Ishikawa (cell line): ENCODE results near the gene CEBPE.

Experiments used
- CEBPB ChIP-seq: IDR thresholded peaks from 2 replicates; pipeline ENCODE4 v1.6.1; 2012
- CREB1 ChIP-seq: IDR thresholded peaks from 2 replicates; pipeline ENCODE4 v1.6.1; 2012; ENCODE audit warnings: low read depth
- EGR1 ChIP-seq: IDR thresholded peaks from 2 replicates; pipeline ENCODE4 v1.6.1; 2012
- EP300 ChIP-seq: IDR thresholded peaks from 2 replicates; pipeline ENCODE4 v1.6.1; 2012; ENCODE audit warnings: borderline replicate concordance
- FOXM1 ChIP-seq: IDR thresholded peaks from 2 replicates; pipeline ENCODE4 v1.6.1; 2012; ENCODE audit warnings: low read depth, borderline replicate concordance
- NFIC ChIP-seq: IDR thresholded peaks from 2 replicates; pipeline ENCODE4 v1.6.1; 2012
- RAD21 ChIP-seq: IDR thresholded peaks from 2 replicates; pipeline ENCODE4 v1.6.1; 2012; ENCODE audit warnings: low read depth
- TAF1 ChIP-seq: IDR thresholded peaks from 2 replicates; pipeline ENCODE4 v1.6.1; 2012; ENCODE audit warnings: low read depth, mild to moderate bottlenecking
- TCF12 ChIP-seq: IDR thresholded peaks from 2 replicates; pipeline ENCODE4 v1.6.1; 2012; ENCODE audit warnings: low read depth
- TEAD4 ChIP-seq: IDR thresholded peaks from 2 replicates; pipeline ENCODE4 v1.6.1; 2012
- YY1 ChIP-seq: IDR thresholded peaks from 2 replicates; pipeline ENCODE4 v1.6.1; 2012; ENCODE audit warnings: low read depth
- ZBTB7A ChIP-seq: IDR thresholded peaks from 2 replicates; pipeline ENCODE4 v1.6.1; 2012; ENCODE audit warnings: low read depth
- TF ChIP-seq, protein P1 (sequence below): IDR thresholded peaks from 2 replicates; pipeline ENCODE4 v1.6.1; 2012
- TF ChIP-seq, protein P2 (sequence below): IDR thresholded peaks from 2 replicates; pipeline ENCODE4 v1.6.1; 2012
- TF ChIP-seq, protein P3 (sequence below): IDR thresholded peaks from 2 replicates; pipeline ENCODE4 v1.6.1; 2012; ENCODE audit warnings: low read depth, mild to moderate bottlenecking

Gene CEBPE

DNA sequence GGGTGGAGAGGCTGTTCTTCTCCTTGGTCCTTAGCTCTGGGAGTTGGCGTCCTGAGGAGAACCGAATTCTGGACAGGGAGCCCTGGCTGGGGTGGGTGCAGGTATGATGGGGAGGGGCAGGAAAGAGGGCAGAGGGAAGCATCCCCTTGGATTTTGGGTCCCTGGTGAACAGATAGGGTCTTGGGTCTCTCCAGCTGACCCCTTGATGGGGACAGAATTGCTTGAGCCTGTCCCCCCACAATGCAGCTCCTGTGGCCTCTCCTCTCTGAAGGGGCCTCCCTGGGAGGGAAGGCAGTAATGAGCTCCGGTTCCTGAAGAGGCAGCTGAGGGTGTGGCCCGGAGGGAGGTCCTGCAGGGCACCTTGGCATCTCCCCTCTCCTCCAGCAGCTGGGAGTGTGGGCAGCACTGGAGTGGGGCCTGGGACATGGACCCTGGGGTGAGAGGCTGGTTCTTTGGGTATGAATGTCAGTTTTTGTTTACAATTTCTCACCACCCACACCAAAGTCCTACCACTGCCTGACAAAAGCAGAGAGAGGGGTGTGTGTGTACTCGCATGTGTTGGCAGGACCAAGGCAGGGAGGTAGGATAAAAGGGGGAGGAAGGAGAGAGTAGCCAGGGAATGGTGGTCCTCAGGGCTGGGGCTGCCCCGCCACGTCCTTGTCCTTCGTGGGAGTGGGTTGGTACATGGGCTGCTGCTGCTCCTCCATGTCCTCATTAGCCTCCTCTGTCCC, 7.7 kb upstream of the CEBPE start:
- no peak for TF ChIP-seq NFIC
- TF ChIP-seq FOXM1: no peak
- TF ChIP-seq TAF1: no peak
- TF ChIP-seq, protein P1, sequence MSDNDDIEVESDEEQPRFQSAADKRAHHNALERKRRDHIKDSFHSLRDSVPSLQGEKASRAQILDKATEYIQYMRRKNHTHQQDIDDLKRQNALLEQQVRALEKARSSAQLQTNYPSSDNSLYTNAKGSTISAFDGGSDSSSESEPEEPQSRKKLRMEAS: no peak
- TF ChIP-seq, protein P2, sequence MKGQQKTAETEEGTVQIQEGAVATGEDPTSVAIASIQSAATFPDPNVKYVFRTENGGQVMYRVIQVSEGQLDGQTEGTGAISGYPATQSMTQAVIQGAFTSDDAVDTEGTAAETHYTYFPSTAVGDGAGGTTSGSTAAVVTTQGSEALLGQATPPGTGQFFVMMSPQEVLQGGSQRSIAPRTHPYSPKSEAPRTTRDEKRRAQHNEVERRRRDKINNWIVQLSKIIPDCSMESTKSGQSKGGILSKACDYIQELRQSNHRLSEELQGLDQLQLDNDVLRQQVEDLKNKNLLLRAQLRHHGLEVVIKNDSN: no peak

DNA sequence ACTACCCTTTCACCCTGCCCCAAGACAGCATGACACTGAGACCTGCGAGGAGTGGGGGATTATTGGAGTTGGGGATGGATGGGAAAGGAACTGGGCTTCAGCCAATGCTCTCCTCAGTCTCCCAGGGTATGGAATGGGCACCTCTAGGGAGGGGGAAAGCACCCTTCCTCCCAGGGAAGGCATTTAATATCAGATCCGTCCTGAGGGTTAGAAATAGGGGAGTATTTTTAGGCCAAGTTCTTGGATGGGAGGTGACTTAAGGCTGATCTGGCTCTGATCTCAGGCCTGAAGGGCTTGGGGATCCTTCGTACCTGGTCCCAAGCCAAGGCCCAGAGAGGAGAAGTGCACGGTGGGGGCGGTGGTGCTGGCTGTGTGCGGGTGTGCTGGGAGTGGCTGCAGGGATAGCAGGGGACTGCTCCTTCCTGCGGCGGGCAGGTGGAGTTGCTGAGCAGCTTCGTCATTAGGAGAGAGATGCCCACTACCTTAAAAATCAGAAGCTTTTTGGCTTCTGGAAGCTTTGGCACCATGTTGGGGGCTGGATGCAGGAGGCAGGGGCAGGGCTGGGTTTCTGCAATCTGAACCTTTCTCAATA, 7.0 kb upstream of the CEBPE start:
- no peak for TF ChIP-seq CEBPB
- TF ChIP-seq, protein P3, sequence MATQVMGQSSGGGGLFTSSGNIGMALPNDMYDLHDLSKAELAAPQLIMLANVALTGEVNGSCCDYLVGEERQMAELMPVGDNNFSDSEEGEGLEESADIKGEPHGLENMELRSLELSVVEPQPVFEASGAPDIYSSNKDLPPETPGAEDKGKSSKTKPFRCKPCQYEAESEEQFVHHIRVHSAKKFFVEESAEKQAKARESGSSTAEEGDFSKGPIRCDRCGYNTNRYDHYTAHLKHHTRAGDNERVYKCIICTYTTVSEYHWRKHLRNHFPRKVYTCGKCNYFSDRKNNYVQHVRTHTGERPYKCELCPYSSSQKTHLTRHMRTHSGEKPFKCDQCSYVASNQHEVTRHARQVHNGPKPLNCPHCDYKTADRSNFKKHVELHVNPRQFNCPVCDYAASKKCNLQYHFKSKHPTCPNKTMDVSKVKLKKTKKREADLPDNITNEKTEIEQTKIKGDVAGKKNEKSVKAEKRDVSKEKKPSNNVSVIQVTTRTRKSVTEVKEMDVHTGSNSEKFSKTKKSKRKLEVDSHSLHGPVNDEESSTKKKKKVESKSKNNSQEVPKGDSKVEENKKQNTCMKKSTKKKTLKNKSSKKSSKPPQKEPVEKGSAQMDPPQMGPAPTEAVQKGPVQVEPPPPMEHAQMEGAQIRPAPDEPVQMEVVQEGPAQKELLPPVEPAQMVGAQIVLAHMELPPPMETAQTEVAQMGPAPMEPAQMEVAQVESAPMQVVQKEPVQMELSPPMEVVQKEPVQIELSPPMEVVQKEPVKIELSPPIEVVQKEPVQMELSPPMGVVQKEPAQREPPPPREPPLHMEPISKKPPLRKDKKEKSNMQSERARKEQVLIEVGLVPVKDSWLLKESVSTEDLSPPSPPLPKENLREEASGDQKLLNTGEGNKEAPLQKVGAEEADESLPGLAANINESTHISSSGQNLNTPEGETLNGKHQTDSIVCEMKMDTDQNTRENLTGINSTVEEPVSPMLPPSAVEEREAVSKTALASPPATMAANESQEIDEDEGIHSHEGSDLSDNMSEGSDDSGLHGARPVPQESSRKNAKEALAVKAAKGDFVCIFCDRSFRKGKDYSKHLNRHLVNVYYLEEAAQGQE: no peak

DNA sequence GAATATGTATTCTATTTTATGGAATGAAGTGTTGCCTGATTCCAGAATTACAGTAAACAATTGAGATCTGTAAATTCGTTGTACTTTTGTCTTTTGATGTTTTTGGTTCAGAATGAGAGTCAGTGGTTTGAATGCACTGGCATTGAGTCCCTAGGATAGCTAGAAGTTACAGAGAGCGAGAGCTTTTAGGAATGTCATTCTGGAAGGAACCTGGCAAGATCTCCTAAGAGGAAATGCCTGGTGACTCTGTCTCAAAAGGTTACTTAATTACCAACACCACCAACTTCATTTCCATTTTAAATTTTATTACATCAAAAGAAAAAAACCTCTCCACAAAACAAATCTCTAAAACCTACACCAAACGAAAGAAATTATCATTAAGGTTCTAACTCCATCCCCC, 6.0 kb upstream of the CEBPE start:
- TF ChIP-seq YY1: no peak
- TF ChIP-seq, protein P3: no peak
- TF ChIP-seq CEBPB: no peak
- TF ChIP-seq EGR1: no peak
- TF ChIP-seq FOXM1: no peak
- TF ChIP-seq, protein P1: no peak
- no peak for TF ChIP-seq EP300
- no peak for TF ChIP-seq RAD21
- no peak for TF ChIP-seq CREB1
- TF ChIP-seq TAF1: no peak
- no peak for TF ChIP-seq NFIC
- TF ChIP-seq, protein P2: no peak
- TF ChIP-seq ZBTB7A: no peak
- no peak for TF ChIP-seq TCF12
- no peak for TF ChIP-seq TEAD4

DNA sequence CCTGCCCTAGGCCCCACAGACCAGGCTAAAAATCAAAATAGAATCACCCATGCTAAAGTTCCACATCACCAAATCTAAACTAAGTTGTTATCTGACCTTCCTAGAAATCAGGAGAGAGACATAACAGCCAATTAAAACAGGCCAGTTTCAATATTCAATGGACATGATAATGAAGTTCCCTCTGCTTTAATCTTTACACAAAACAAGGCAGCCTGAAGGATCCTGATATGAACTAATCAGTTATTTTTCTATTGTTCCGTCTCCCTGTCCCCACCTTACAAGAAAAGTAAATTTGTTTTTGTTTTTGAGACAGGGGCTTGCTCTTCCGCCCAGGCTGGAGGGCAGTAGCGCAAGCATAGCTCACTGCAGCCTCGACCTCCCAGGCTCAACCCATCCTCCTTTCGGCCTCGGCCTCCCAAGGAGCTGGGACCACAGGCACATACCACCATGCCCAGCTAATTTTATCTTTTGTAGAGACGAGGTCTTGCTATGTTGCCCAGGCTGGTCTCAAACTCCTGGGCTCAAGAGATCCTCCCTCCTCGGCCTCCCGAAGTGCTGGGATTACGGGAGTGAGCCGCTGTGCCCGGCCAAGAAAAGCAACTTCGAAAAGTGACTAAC, 5.4 kb upstream of the CEBPE start:
- no peak for TF ChIP-seq FOXM1
- no peak for TF ChIP-seq ZBTB7A
- no peak for TF ChIP-seq TAF1
- TF ChIP-seq, protein P2: no peak
- no peak for TF ChIP-seq RAD21
- no peak for TF ChIP-seq EP300
- TF ChIP-seq, protein P3: no peak
- TF ChIP-seq, protein P1: no peak
